H9 (cell line): ENCODE results near the gene MMD. TPM values are rescaled to one million over a fixed set of nuclear protein-coding genes. Genes with fewer than 3 reads are reported as not detected.

Experiments used
- DNase-seq: peaks from one replicate; pipeline ENCODE4 v3.0.0-alpha.2; 2017
- H2AFZ ChIP-seq: one replicate; pipeline ENCODE4 v1.6.1; 2013; ENCODE audit warnings: mild to moderate bottlenecking, low read length, control low read depth, moderate library complexity
- H2AK5ac ChIP-seq: 2 replicates; pipeline ENCODE4 v1.6.1; 2013; ENCODE audit warnings: low read length, control low read depth, mixed read lengths; ENCODE audit not compliant: insufficient read length
- H2BK120ac ChIP-seq: one replicate; pipeline ENCODE4 v1.6.1; 2013; ENCODE audit warnings: low read depth, mild to moderate bottlenecking, low read length, control low read depth, inconsistent platforms; ENCODE audit not compliant: poor library complexity, severe bottlenecking
- H2BK12ac ChIP-seq: 2 replicates; pipeline ENCODE4 v1.6.1; 2013; ENCODE audit warnings: low read length, control low read depth, mixed read lengths, low read depth; ENCODE audit not compliant: insufficient read length
- H2BK15ac ChIP-seq: 2 replicates; pipeline ENCODE4 v1.6.1; 2013; ENCODE audit warnings: low read depth, low read length, control low read depth
- H2BK20ac ChIP-seq: one replicate; pipeline ENCODE4 v1.6.1; 2013; ENCODE audit warnings: low read depth, mild to moderate bottlenecking, low read length, control low read depth, inconsistent platforms; ENCODE audit not compliant: poor library complexity, severe bottlenecking
- H2BK5ac ChIP-seq: 2 replicates; pipeline ENCODE4 v1.6.1; 2013; ENCODE audit warnings: low read length, control low read depth, mixed read lengths; ENCODE audit not compliant: insufficient read length
- H3K14ac ChIP-seq: 2 replicates; pipeline ENCODE4 v1.6.1; 2013; ENCODE audit warnings: low read length, control low read depth; ENCODE audit not compliant: insufficient read depth
- H3K18ac ChIP-seq: 2 replicates; pipeline ENCODE4 v1.6.1; 2013; ENCODE audit warnings: low read depth, mild to moderate bottlenecking, mixed read lengths, low read length, control low read depth; ENCODE audit not compliant: insufficient read length
- H3K23ac ChIP-seq: 2 replicates; pipeline ENCODE4 v1.6.1; 2013; ENCODE audit warnings: low read length, control low read depth, mixed read lengths, low read depth; ENCODE audit not compliant: insufficient read length
- H3K23me2 ChIP-seq: 2 replicates; pipeline ENCODE4 v1.6.1; 2013; ENCODE audit warnings: low read depth, mild to moderate bottlenecking, mixed read lengths, low read length, control low read depth; ENCODE audit not compliant: insufficient read length, poor library complexity, severe bottlenecking
- H3K27ac ChIP-seq: 2 replicates; pipeline ENCODE4 v1.5.1; 2013; ENCODE audit warnings: low read length, control low read depth, mixed read lengths, low read depth; ENCODE audit not compliant: insufficient read length
- H3K27me3 ChIP-seq: 2 replicates; pipeline ENCODE4 v1.6.1; 2013; ENCODE audit warnings: low read length, control low read depth, inconsistent platforms; ENCODE audit not compliant: insufficient read depth
- H3K4ac ChIP-seq: 2 replicates; pipeline ENCODE4 v1.6.1; 2013; ENCODE audit warnings: low read depth, mild to moderate bottlenecking, control low read depth, inconsistent platforms, low read length, moderate library complexity
- H3K4me1 ChIP-seq: 2 replicates; pipeline ENCODE4 v1.6.1; 2013; ENCODE audit warnings: low read length, control low read depth, inconsistent platforms; ENCODE audit not compliant: insufficient read depth
- H3K4me2 ChIP-seq: 2 replicates; pipeline ENCODE4 v1.6.1; 2013; ENCODE audit warnings: low read length, control low read depth, mixed read lengths; ENCODE audit not compliant: insufficient read length, insufficient read depth
- H3K56ac ChIP-seq: 2 replicates; pipeline ENCODE4 v1.6.1; 2013; ENCODE audit warnings: low read depth, mild to moderate bottlenecking, mixed read lengths, low read length, control low read depth; ENCODE audit not compliant: insufficient read length
- H3K79me1 ChIP-seq: 2 replicates; pipeline ENCODE4 v1.6.1; 2013; ENCODE audit warnings: low read depth, mild to moderate bottlenecking, moderate library complexity, low read length, control low read depth, inconsistent platforms; ENCODE audit not compliant: insufficient read depth, poor library complexity, severe bottlenecking
- H3K79me2 ChIP-seq: 2 replicates; pipeline ENCODE4 v1.6.1; 2013; ENCODE audit warnings: low read length, control low read depth, inconsistent platforms; ENCODE audit not compliant: insufficient read depth
- H3K9ac ChIP-seq: 2 replicates; pipeline ENCODE4 v1.6.1; 2013; ENCODE audit warnings: low read length, control low read depth, mixed read lengths; ENCODE audit not compliant: insufficient read length; ENCODE audit errors: extremely low read depth
- H3K9me3 ChIP-seq: one replicate; pipeline ENCODE4 v1.6.1; 2013; ENCODE audit warnings: low read depth, low read length, inconsistent platforms; ENCODE audit not compliant: control insufficient read depth
- H3T11ph ChIP-seq: one replicate; pipeline ENCODE4 v1.6.1; 2013; ENCODE audit warnings: mild to moderate bottlenecking, low read length, control low read depth, inconsistent platforms
- H4K20me1 ChIP-seq: one replicate; pipeline ENCODE4 v1.6.1; 2013; ENCODE audit not compliant: control insufficient read depth, insufficient read length, insufficient read depth
- H4K5ac ChIP-seq: 2 replicates; pipeline ENCODE4 v1.6.1; 2013; ENCODE audit warnings: low read depth, mild to moderate bottlenecking, mixed read lengths, low read length, control low read depth; ENCODE audit not compliant: insufficient read length
- H4K8ac ChIP-seq: replicated peaks from 2 replicates; pipeline ENCODE4 v1.6.1; 2013; ENCODE audit warnings: low read length, control low read depth, mixed read lengths, low read depth; ENCODE audit not compliant: insufficient read length
- H4K91ac ChIP-seq: 2 replicates; pipeline ENCODE4 v1.6.1; 2013; ENCODE audit warnings: low read depth, mild to moderate bottlenecking, moderate library complexity, mixed read lengths, low read length, control low read depth; ENCODE audit not compliant: insufficient read length
- H3K27ac Mint-ChIP-seq, 3 experiments: 2 replicates in 2 of 3; 3 replicates in 1 of 3; pipeline ENCODE4 v1.8.0; 2020 to 2021; ENCODE audit warnings: mixed read lengths in 3 of 3, mild to moderate bottlenecking in 1 of 3, moderate library complexity in 1 of 3
- H3K27me3 Mint-ChIP-seq: 2 replicates; pipeline ENCODE4 v1.8.0; 2021; ENCODE audit warnings: low read depth, mild to moderate bottlenecking, moderate library complexity, mixed read lengths
- H3K36me3 Mint-ChIP-seq, 3 experiments: 2 replicates in 2 of 3; 3 replicates in 1 of 3; pipeline ENCODE4 v1.8.0; 2020 to 2021; ENCODE audit warnings: low read depth in 3 of 3, mixed read lengths in 3 of 3; ENCODE audit not compliant: insufficient read depth in 1 of 3
- H3K4me1 Mint-ChIP-seq, 2 experiments: 2 replicates each; pipeline ENCODE4 v1.8.0; 2020; ENCODE audit warnings: mixed read lengths in 2 of 2
- H3K4me3 Mint-ChIP-seq, 2 experiments: 2 replicates in 1 of 2; 3 replicates in 1 of 2; pipeline ENCODE4 v1.8.0; 2020 to 2021; ENCODE audit warnings: mild to moderate bottlenecking in 2 of 2, mixed read lengths in 2 of 2, moderate library complexity in 1 of 2
- H3K9me3 Mint-ChIP-seq, 2 experiments: 2 replicates in 1 of 2; 3 replicates in 1 of 2; pipeline ENCODE4 v1.8.0; 2020; ENCODE audit warnings: mild to moderate bottlenecking in 2 of 2, mixed read lengths in 2 of 2, moderate library complexity in 1 of 2
- WGBS: extraction: QIAGEN DNeasy Blood & Tissue Kit; methylation state at CpG from one replicate; pipeline ENCODE4 v1.1.7; 2013; ENCODE audit warnings: missing lambda C conversion rate, low lambda C conversion rate, mixed read lengths; ENCODE audit not compliant: insufficient read length; ENCODE audit errors: extremely low coverage; 5-methylcytosine and 5-hydroxymethylcytosine counted together
- total RNA-seq: library from RNA; stranded (reverse); gene quantifications from 2 replicates; pipeline ENCODE4 v1.2.1, GENCODE V29; 2021
- TF ChIP-seq, protein P1 (sequence below): fragments of 200-600 bp; sonication (generic); conservative IDR thresholded peaks from 3 replicates; pipeline ENCODE4 v1.8.0; 2021; ENCODE audit warnings: antibody characterized with exemption, mild to moderate bottlenecking

The MMD gene
- total RNA-seq, 1 experiment from 2014 or later = 24.0 TPM

DNA sequence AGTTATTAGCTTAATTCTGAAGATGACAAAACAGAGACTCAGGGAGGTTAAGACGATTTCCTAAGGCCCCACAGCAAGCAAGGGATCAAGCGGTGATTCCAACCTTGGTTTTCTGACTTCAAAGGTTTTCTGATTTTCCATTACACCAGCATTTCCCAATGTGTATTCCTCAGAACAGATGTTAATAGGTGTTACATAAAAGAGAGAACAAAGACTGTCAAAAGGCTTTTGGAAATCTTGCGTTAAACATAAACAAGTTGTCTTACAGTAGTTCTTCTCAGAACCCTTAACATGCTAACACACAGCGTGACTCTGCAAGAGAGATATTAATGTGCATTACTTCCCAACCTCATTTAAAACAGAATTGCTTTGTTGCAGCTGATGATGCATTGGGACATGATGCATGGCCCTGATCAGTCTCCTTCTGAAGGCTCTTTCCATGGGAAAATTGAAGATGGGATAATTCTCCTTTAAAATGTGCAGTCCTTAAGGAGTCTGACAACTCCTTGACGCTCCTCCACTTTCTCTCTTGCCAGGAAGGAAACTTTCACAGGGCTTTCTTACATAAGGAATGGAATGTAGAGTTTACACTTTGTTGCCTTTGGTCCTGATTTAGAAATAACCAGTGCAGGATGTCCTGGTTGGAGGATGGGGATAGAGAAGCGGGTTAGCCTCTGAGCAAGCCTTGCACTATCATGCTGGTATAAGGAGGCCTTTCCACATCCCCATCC, 21.5 kb upstream of the MMD start:
- no peaks in the 10 kb centered on the region for H3K79me2 ChIP-seq
- Mint-ChIP-seq H3K27ac (no peak overlapping the region; a peak in 1 of 7 replicates), H3K9me3 (peaks cover 0 to 8% of the 10 kb centered on the region in 2 experiments; a peak in 3 of 5 replicates), H3K4me1 (peaks cover 15% of the 10 kb centered on the region in 2 experiments), H3K27me3 (no peaks in the 10 kb centered on the region; the same call in 1 of the 2 replicates), H3K36me3 (no peaks in the 10 kb centered on the region; a peak in 1 of 7 replicates), H3K4me3 (no peak overlapping the region)
- no peak overlapping the region for H3K18ac ChIP-seq
- DNase-seq = no peak
- no peaks in the 10 kb centered on the region for H3K27me3 ChIP-seq
- H3K23me2 ChIP-seq = no peaks in the 10 kb centered on the region
- no peak overlapping the region for H2BK12ac ChIP-seq
- H3K23ac ChIP-seq = no peak overlapping the region
- no peak overlapping the region for H2BK5ac ChIP-seq
- H3K14ac ChIP-seq = no peak overlapping the region
- H3T11ph ChIP-seq = no peak overlapping the region
- no peak overlapping the region for H3K27ac ChIP-seq
- no peak overlapping the region for H3K4me2 ChIP-seq
- H3K9ac ChIP-seq = no peak overlapping the region
- no CpG with 5 or more reads among the region's 6 CpGs for WGBS
- no peak overlapping the region for H3K4ac ChIP-seq
- H2BK20ac ChIP-seq = no peak overlapping the region
- no peak overlapping the region for H4K8ac ChIP-seq
- no peaks in the 10 kb centered on the region for H4K20me1 ChIP-seq
- no peaks in the 10 kb centered on the region for H3K79me1 ChIP-seq
- H4K91ac ChIP-seq = no peak overlapping the region
- H2AFZ ChIP-seq = no peak overlapping the region
- TF ChIP-seq, protein P1, sequence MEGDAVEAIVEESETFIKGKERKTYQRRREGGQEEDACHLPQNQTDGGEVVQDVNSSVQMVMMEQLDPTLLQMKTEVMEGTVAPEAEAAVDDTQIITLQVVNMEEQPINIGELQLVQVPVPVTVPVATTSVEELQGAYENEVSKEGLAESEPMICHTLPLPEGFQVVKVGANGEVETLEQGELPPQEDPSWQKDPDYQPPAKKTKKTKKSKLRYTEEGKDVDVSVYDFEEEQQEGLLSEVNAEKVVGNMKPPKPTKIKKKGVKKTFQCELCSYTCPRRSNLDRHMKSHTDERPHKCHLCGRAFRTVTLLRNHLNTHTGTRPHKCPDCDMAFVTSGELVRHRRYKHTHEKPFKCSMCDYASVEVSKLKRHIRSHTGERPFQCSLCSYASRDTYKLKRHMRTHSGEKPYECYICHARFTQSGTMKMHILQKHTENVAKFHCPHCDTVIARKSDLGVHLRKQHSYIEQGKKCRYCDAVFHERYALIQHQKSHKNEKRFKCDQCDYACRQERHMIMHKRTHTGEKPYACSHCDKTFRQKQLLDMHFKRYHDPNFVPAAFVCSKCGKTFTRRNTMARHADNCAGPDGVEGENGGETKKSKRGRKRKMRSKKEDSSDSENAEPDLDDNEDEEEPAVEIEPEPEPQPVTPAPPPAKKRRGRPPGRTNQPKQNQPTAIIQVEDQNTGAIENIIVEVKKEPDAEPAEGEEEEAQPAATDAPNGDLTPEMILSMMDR = no peak
- H3K56ac ChIP-seq = no peak overlapping the region
- no peak overlapping the region for H2AK5ac ChIP-seq
- H4K5ac ChIP-seq = no peak overlapping the region
- H3K4me1 ChIP-seq = no peaks in the 10 kb centered on the region; the same call in 1 of the 2 replicates
- no peak overlapping the region for H2BK120ac ChIP-seq
- H3K9me3 ChIP-seq = no peaks in the 10 kb centered on the region
- no peak overlapping the region for H2BK15ac ChIP-seq
